NCI-H187 (cell line): ENCODE data around the gene STK32C.
A peak's percentile ranks its signal among the peaks of the same experiment; 100 is the strongest.
"Not testable (repeated sequence)": the region's sequence is repeated elsewhere in the genome, so short reads cannot be mapped to it uniquely, and the experiment has no call there.

ENCODE experiments used
- DNase-seq, 2 experiments: peaks; one replicate each; lab custom pipeline; 2025; lab: John Stamatoyannopoulos, UW

STK32C gene

DNA sequence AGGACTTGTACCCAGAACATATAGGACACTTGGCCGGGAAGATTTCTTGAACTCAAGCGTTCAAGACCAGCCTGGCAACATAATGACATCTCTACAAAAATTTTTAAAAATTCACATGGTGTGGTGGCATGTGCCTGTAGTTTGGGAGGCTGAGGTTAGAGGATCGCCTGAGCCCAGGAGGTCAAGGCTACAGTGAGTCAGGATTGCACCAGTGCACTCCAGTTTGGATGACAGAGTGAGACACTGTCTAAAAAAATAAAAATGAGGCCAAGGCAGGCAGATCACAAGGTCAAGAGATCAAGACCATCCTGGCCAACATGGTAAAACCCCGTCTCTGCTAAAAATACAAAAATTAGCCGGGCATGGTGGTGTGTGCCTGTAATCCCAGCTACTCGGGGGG is 9.7 kb upstream of the STK32C start:
- not testable (repeated sequence) for DNase-seq

GRCh38 chr10:132316133-132316532 is 8.4 kb upstream of the STK32C start:
- DNase-seq: no peak

- DNase-seq: not testable (repeated sequence)
Measured at GRCh38 chr10:132314881-132315280, 7.1 kb upstream of the STK32C start.

DNA sequence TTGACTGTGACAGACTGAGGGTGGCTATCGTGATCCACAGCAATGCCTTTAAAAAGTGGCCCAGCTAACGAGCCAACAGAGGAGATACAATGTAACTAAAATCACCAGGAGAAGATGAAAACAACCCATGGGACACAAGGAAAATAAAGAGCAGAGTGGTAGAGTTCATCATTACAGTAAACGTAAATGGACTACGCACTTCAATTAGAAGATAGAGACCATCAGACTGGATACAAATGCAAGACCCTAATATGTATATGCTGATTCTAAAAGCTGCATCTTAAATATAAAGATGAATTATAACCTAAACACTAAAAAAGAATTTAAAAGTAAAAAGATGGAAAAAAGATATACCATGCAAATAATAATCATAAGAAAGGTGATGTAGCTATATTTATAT is 6.6 kb upstream of the STK32C start:
- DNase-seq: no peak

DNA sequence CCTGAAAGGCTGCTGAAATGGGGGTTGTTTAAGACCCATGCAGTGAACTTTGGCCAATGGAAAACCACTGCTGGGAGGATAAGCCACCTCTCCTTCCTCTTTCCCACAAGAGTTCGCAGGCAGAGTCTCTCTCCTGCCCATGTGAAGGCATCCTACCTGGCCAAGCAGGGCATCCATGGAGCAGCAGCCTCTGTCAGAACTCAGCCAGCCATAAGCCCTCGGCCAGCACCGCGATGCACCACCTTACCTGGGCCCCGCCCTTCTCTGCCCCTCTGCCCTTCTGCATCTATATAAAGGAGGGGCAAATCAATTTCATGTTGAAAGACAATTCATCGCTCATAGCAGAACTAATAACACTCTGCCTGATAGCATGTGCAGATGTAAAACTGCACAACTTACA is 6.1 kb upstream of the STK32C start:
- no peak for DNase-seq

GRCh38 chr10:132313305-132313704 is 5.6 kb upstream of the STK32C start:
- DNase-seq: no peak

GRCh38 chr10:132311338-132311939 is 3.7 kb upstream of the STK32C start:
- DNase-seq: no peak

- DNase-seq: no peak
Measured at GRCh38 chr10:132310701-132311337, 3.1 kb upstream of the STK32C start.

GRCh38 chr10:132309879-132310591 is 2.3 kb upstream of the STK32C start:
- DNase-seq: no peak

DNA sequence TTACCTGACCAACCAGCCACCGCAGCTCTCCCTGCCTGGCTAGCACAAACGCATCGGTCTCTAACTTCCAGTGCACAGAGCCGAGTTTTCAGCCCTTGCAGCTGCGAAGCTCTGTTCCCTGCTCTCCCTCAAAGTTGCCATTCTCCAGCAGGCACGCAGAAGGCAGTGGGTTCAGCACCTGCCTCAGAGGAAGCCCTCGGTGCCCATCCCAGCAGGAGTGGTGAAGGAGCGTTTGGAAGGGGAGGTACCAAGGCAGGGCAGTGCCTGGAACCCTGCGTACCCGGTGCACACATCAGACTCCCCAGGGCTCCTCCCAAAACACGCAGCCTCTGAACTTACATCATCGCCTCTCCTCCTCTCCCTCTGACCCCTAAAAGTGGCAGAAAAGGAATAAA is 1.7 kb upstream of the STK32C start:
- DNase-seq: no peak

DNA sequence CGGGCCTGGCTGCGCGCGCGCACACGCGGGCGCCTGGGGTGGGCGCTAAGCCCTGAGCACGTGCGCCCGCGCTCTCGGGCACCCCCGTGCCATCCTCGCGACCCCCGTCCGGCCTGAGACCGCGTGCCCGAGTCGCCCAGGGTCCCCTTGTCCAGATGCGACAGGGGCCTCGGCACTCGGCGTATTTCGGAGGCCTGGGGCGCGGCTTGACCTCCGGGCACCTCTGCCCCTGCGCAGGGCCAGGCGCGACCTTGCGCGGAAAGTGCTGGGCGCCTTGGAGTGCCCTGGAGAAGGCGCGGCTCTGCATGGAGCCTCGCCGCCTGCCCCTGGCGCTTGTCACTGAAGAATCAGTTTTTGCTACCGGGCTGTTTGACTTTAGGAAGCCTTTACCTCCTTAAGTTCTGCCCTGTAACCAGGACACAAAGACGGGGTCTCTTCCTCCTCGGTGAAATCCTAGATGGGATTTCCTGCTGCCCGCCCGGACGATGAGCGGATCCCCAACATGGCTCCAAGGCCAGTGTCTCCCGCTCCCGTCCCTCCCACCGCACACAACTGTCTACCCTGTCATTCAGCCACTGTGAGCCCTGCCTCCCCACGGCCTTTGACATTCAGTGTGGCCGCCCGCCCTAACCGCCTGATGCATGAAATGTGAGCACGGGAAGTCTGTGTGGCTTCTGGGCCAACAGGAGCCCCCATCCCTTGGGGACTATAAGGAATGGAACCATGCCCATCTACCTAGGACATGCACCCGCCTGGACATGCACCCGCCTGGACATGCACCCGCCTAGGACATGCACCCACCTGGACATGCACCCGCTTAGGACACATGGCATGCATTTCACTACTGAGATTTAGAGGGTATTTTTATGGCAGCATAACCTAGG is 1.1 kb upstream of the STK32C start:
- no peak for DNase-seq

DNA sequence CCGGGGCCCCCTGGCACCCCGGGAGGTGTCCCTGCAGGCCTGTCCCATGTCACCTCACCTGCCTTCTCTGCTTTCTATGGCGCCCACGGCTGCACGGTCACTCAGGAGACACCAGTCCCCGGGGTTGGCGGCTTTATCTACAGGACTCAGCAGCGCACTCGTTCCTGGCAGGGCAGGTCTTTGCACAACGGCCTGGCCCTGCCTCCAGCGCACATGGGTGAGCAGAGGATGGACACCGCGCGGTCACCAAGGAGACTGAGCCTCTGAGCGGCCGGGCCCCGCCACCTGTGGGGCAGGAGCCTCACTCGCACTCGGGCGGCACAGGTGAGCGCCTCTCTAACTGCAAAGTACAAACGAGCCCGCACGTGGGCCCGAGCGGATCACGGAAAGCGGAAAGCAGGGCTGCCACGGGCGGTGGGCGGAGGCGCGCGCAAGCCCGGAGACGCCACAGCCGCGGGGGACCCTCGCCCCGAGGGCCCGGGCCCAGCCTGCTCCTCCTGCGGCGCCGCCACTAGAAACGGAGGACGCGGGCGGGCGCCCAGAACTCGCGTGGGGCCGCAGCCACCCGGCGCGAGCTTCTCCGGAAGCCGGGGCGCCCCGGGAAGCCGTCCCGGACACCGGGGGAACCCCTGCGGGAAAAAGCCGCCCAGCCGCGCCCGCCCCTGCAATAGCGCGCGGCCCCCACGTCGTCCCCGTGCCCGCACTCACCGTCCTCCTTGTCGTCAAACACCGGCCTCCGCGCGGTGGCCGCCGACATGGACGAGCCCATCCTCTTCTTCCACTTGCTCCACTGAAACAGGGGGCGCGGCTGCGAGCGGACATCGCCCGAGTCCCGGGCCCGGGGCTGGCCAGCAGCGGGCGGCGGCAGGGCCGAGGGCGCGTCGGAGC is 642 bp downstream of the STK32C start:
- peak in 1 of 2 experiments; percentile 20 for DNase-seq

- DNase-seq: no peak
Measured at GRCh38 chr10:132306343-132306685, 1.4 kb downstream of the STK32C start.

GRCh38 chr10:132305654-132306342 is 2.0 kb downstream of the STK32C start:
- no peak for DNase-seq

GRCh38 chr10:132304756-132305509 is 2.8 kb downstream of the STK32C start:
- no peak for DNase-seq

DNA sequence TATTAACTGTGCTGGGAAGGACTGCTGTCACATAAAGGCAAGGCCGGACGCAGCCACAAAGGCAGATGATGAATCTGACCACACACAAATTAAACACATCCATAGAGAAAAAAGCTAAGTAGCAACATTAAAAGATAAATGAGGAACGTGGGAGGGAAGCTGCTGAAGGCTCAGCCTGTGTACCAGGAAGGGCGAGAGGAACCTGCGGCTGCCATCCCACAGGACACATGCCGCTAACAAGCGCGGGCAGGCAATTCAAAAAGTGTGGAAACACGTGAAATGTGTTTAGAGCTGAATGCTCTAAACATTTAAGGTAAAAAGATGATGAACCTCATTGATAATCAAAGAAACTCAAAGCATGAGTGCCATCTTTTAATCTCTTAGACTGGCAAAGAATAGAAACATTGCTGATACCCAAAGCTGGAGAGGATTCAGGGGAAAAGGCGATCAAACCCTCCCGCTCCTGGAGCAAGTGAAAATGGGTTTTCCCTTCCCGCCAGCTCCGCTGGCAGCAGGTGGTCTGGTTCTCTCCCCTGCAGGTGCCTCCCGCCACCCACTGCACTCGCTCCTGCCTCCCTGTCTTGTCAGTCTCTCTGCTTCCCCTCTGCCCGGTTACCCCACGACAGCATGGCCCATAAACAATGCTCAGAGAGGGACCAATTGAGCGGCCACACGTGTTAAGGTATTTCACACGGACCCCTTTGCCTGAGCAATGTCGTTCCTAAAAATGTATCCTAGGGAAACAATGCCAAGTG is 4.2 kb downstream of the STK32C start:
- DNase-seq: no peak

DNA sequence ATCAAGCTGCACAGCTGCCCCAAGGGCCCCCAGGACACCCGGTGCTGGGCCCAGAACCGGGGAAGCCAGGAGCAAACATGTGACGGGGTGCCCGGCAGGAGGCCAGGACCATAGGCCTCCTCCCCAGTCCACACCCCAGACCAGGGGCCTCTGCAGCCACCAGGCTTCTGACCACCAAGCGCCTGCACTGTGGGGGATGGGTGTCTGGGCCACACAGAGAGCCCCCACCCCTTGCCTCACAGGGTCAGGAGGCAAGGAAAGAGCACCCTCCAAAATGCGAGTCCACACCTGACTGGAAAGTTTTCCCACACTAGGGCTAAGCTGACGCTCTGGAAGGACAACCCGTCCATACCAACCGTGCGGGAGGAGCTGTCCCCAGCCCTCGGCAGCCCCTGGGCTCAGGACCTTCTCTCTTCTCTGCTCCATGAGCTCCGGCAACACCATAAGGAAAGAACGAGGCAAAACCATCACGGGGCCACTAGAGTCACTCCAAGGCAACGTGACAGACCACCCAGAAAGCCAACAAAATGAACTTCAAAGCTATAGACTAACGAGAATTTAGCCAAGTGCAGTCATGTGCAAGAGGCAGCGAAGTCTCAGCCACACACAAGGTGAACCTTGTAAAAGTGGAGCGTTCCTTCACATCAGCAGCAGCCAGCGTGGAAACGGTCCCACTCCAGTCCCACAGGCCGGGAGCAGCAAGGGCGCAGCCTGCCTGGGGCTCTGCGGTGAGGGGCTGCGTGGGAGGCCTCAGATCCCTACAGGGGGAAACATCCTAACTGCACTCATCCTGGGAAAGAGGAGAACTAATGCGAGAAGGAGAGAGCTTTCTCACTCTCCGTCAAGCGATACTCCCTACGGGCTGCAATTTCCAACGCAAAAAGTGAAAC is 5.1 kb downstream of the STK32C start:
- no peak for DNase-seq
